HG03565 (cell line): Measurements from ENCODE around the gene TMEM63B.
"Not testable (repeated sequence)": the region's sequence is repeated elsewhere in the genome, so short reads cannot be mapped to it uniquely, and the experiment has no call there.

ENCODE experiments used
- ATAC-seq: cut with Tn5 transposase; IDR thresholded peaks from one replicate; pipeline ENCODE4 v1.9.1; 2021; ENCODE audit warnings: mild to moderate bottlenecking, moderate library complexity; ENCODE audit not compliant: unreplicated experiment

The TMEM63B gene

DNA sequence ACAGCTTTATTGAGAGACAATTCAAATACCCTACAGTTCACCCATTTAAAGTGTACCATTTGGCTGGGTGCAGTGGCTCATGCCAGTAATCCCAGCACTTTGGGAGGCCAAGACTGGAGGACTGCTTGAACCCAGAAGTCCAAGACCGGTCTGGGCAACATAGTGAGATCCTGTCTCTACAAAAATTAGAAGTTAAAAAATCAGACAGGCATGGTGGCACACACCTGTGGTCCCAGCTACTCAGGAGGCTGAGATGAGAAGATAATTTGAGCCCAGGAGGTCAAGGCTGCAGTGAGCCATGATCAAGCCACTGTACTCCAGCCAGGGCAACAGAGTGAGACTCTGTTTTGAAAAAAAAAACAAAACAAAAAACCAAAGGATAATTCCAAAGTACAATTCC lies 40.2 kb downstream of the TMEM63B start:
- ATAC-seq = no peak

DNA sequence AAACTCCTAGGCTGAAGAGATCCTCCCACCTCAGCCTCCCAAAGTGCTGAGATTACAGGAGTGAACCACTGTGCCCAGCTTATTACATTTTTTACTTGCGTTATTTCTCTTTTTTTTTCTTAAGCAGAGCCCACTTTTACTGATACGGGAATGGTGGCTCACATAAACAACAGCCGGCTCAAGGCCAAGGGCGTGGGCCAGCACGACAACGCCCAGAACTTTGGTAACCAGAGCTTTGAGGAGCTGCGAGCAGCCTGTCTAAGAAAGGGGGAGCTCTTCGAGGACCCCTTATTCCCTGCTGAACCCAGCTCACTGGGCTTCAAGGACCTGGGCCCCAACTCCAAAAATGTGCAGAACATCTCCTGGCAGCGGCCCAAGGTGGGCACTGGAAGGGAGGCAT lies 41.8 kb downstream of the TMEM63B start:
- no peak for ATAC-seq

DNA sequence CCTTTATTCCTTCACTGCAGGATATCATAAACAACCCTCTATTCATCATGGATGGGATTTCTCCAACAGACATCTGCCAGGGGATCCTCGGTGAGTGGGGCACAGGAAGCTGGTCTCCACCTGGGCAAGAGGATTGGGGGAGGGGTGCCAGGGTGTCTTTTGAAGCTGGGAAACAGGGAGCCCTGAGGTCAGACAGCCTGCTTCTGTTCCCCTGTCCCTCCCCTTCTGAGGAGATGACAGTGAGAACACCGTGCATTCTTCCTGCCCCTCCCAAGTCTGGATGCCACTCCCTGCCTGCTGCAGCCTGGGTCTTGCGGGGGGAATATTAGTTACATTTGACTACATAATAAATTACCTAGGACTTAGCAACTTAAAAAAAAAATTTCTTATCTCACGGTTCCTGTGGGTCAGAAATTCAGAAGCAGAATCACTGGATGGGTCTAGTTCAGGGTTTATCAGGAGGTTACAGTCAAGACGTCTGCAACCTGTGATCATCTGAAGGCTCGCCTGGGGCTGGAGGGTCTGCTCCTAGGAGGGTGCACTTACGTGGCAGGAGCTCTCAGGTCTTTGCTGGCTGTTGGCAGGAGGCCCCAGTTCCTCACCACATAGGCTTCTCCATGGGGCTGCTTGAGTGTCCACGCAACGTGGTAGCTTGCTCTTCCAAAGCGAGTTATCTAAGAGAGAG lies 42.7 kb downstream of the TMEM63B start:
- ATAC-seq = no peak

DNA sequence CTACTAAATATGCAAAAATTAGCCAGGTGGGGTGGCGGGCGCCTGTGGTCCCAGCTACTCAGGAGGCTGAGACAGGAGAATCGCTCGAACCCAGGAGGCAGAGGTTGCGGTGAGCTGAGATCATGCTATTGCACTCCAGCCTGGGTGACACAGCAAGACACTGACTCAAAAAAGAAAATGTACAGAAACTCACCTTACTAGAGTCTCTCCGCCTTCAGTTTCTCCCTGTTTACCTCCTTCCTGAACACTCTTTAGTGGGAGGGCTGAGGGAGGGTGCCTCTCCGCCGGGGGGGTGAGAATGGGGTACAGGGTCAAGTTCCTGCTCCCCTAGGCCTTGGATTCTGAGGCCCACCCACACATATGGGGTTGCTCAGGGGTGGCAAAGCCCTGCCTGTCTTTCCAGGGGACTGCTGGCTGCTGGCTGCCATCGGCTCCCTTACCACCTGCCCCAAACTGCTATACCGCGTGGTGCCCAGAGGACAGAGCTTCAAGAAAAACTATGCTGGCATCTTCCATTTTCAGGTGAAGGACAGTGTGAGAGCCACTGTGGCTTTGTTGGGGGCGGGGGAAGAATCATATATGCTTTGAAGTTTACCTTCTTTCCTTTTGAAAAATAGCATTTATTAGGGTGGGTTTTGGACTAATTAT lies 44.7 kb downstream of the TMEM63B start:
- ATAC-seq = no peak

DNA sequence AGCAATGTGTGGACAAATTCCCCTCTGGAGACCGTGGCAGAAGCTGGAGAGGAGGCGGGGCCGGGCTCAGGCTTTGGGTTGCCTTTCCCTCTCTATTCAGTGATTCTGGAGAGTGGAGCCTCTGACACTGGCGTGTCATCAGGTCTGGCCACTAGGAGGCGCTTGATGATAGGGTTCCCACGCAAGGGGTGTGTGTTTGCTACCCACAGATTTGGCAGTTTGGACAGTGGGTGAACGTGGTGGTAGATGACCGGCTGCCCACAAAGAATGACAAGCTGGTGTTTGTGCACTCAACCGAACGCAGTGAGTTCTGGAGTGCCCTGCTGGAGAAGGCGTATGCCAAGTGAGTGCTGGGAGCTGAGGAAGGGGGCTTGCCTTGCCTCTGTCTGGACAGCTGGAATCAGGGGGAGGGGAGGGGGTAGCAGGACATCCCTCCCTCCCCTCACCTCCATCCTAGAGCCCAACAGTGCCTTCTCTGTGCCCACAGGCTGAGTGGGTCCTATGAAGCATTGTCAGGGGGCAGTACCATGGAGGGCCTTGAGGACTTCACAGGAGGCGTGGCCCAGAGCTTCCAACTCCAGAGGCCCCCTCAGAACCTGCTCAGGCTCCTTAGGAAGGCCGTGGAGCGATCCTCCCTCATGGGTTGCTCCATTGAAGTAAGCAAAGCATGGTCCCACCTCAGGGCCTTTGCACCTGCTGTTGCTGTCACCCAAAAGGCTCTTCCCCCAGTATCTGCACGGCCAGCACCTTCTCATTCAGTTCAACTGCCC lies 45.6 kb downstream of the TMEM63B start:
- ATAC-seq = peak; percentile 50

DNA sequence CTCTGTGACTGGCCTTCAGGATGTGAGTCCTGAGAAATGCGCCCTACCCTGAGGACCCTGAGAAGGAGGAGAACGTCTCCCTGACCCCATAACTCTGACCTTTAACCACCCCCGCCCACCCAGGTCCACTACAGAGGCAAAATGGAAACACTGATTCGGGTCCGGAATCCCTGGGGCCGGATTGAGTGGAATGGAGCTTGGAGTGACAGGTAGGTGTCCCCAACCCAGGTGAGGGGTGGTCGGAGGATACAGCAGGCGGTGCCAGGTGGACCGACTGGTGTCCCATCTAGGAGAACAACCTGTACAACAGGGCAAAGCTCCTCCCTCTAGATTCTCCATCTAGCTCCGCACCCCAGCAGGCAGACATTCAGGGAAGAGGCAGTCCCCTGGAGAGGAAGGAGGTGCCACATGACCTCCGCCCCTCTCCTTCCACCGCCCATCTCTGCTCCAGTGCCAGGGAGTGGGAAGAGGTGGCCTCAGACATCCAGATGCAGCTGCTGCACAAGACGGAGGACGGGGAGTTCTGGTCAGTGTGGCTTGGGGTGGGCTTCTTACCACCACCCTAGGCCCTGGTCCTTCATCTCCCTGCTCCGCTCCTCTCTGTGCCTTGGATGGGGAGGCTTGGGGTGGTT lies 48.9 kb downstream of the TMEM63B start:
- no peak for ATAC-seq

DNA sequence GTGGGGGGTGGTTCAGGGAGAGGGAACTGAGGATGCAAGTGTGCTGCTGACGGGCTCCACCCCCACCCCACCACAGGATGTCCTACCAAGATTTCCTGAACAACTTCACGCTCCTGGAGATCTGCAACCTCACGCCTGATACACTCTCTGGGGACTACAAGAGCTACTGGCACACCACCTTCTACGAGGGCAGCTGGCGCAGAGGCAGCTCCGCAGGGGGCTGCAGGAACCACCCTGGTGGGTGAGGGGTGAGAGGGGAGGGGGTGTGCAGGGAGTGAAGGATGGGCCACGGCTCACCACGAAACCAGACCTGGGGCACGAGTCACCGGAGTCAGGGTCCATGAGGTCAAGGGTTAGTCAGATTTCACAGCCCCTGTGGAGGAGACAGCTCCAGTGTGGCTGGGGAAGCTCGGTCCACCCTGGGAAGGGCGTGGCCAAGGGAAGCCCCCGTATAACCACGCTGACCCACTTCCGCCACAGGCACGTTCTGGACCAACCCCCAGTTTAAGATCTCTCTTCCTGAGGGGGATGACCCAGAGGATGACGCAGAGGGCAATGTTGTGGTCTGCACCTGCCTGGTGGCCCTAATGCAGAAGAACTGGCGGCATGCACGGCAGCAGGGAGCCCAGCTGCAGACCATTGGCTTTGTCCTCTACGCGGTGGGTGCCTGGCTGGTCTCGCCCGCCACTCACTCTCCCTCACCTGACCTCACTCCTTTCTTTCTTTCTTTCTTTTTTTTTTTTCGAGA lies 49.6 kb downstream of the TMEM63B start:
- ATAC-seq = no peak

DNA sequence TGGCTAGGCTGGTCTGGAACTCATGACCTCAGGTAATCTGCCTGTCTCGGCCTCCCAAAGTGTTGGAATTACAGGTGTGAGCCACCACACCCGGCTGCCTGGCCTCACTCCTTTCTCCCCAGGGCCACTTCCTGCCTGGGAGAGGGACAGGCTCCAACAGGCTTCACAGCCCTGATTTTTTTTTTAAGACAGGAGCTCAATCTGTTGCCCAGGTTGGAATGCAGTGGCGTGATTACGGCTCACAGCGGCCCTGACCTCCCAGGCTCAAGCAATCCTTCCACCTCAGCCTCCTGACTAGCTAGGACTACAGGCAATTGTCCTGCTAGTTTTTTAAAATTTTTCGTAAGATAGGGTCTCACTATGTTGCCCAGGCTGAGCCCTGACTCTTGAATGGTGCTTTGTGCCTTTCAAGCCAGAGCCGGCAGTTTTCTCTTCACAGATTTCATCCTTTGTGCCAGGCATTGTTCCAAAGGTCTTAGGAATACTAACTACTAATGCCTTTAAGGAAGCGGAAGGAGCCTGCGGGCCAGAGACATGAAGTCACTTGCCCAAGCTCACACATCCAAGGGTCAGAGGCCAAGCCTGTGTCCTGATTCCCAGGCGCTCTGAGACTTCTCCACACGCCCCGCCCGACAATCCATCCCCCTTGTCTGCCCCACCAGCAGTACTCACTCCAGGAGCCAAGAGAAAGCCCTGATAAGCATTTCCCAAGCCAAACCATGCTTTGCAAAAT lies 50.5 kb downstream of the TMEM63B start:
- ATAC-seq = no peak

DNA sequence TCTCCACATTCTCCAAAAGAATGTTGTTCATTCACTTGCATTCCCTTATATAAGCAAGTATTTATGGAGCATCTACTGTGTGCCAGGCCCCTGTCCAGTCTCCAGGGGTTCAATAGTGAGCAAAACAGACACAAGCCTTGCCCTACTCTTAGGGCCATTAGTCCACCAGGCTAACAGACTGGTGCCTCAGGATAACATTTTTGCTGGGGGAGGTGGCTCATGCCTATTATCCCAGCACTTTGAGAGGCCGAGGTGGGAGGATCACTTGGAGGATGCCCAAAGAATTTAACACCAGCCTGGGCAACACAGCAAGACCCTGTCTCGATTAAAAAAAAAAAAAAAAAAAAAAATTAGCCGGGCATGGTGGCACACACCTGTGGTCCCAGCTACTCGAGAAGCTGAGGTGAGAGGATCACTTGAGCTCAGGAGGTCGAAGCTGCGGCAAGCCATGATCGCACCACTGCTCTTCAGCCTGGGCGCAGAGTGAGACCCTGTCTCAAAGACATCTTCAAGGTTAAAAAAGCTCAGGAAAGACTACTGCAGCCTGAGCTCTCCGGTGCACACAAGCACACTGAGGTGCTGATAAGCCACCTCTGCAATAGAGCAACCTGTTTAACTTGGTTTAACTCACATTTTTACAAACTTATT lies 51.2 kb downstream of the TMEM63B start:
- ATAC-seq = no peak

DNA sequence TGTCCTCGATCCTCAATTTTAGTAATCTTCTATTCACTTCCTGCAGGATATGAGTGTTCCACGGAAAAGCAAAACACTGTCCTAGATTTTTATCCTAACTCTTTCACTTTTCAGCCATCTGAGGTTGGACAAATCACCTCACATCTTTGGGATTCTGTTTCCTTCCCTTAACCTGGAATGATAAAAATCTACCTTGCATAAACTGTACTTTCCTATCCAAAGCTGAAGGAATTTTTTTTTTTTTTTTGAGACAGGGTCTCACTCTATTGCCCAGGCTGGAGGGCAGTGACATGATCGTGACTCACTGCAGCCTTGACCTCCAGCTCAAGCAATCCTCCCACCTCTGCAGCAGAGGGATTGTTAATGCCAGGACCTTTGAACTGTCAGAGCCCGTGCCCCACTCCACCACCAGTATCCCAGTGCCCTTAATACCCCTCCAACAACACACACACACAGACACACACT lies 51.8 kb downstream of the TMEM63B start:
- no peak for ATAC-seq

DNA sequence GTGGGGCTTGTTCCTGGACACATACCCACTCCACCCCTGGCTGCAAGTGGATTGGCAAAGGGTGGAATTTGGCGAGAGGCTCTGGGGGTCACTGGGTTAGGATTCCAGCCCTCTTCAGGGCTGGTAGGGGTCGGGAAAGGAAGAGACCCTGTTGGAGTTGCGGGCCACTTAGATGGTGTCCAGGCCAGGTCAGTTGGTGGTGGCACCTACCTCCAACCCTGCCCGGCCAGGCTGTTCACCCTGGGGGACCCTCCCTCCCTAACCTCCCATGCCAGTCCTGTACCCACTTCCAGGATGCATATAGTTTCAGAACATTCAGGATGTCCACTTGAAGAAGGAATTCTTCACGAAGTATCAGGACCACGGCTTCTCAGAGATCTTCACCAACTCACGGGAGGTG lies 52.3 kb downstream of the TMEM63B start:
- no peak for ATAC-seq

DNA sequence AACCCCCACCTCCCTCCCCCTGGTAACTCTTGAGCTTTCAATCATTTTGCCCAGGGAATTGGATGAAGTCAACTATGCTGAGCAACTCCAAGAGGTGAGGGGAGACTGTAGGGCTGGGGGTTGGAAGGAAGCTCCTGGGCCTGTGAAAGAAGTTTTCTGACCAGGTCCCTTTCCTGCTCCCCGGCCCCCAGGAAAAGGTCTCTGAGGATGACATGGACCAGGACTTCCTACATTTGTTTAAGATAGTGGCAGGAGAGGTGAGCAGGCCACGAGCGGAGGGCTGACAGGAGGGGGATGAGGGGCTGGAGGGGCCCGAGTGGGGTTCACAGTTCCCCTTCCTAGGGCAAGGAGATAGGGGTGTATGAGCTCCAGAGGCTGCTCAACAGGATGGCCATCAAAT lies 53.1 kb downstream of the TMEM63B start:
- no peak for ATAC-seq

DNA sequence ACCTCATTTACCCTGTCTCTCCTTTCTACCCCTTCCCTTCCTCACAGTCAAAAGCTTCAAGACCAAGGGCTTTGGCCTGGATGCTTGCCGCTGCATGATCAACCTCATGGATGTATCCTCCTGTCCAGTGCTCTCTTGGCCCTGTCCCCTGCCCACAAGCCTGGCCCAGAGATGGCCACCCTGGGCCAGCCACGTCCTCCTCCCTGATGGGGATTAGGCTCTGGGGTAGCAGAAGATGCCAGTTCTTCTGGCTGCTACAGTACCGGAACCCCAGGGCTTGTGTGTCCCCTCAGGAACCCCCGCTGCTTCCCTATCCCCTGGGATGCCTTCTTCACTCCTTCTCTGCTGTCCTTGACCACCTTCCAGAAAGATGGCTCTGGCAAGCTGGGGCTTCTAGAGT lies 53.5 kb downstream of the TMEM63B start:
- no peak for ATAC-seq

DNA sequence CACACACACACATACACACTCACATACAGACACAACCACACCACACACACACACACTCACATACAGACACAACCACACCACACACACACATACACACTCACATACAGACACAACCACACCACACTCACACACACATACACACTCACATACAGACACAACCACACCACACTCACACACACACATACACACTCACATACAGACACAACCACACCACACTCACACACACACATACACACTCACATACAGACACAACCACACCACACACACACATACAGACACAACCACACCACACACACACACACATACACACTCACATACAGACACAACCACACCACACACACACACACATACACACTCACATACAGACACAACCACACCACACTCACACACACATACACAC lies 54.4 kb downstream of the TMEM63B start:
- not testable (repeated sequence) for ATAC-seq

DNA sequence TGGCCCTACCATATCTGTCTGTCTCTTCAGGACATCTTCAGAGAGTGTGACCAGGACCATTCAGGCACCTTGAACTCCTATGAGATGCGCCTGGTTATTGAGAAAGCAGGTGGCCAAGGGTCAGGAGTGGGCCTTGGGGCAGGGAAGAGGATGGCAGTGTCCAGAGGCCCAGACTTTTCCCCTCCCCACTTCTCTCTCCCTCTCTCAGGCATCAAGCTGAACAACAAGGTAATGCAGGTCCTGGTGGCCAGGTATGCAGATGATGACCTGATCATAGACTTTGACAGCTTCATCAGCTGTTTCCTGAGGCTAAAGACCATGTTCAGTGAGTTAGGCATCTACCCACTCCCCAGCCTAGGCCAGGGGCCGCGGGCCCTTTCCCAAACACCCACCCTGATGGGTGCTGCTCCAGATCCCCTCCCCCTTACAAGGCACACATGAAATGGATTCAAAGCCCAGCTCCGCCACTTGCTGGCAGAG lies 55.6 kb downstream of the TMEM63B start:
- ATAC-seq = no peak

DNA sequence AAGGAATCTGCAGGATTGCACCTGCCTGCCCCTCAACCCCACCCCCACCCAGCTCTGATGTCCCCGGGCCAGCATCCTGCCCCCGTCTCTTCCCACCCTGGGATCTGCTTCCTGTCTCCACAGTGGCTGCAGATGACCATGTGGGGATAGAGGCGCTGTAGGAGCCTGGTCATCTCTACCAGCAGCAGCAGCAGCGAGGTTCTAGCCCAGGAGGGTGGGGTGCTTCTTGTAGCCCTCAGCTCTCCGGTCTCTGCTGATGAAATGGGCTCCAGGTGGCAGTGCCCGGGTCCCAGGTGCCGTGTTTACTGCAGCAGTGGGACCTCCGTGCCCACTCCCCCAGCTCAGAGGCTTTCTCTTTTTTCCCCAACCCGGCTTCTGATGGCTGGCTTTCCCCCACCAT lies 56.4 kb downstream of the TMEM63B start:
- no peak for ATAC-seq

DNA sequence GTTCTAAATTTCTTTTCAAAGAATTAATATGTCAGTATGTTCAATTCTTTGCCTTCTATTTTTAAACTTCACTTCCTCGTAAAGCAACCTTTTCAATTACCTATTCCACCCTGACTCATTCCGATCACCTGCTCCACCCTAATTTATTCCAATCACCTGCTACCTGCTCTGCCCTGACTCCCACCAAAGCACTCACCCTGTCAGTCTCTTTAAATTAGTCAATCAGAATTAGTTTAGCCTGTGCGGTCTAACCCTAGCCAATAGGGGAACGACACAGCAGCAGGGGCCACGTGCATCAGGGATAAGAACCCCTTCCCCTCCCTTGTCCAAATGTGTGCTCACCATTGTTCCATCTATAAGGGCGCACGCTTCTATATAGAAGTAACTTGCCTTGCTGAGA lies 58.0 kb downstream of the TMEM63B start:
- ATAC-seq = not testable (repeated sequence)

DNA sequence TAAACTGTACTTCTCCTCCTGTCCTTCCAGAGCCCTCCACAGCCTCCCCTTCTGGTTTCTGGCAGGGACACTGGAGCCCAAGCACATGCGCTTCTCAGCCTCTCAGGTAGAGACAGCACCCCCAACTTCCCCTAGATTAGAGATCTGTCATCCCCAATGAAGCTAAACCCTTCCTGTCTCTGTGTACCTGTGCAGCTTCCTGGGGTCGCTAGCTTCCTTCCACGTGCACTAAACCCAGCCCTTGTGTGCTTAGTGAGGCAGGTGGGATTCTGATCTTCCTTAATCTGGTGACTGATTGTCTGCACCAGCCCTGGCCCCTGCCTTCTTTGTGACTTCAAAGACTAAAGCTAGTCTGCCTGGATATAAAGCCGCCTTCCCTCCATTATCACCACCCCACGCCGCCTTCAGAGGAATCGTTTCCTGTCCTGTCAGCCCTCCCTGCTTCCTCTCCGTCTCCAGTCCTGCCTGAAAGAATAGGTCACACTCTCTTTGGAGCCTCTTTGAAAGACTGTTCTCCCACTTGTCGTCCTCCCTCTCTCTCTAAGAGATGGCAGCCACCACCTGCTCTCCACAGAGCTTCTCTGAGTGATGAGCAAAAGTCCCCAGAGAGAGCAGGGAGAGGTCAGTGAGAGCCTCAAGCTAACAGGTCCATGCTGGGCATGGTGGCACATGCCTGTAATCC lies 58.7 kb downstream of the TMEM63B start:
- no peak for ATAC-seq

DNA sequence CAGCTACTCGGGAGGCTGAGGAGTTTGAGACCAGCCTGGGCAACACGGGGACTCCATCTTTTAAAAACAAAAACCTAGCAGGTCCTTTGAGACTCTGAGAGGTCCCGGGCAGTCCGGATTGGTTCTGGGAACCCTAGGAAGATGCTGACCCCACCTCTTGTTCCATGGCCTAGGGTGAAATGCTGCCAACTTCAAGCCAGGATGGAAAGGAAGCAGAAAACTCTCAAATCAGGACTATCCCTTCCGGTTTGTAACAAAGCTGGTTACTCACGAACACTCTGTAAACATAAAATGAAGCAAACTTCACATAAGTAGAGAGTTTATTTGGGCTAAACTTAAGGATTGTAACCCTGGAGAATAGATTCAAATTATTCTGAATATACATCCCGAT lies 59.3 kb downstream of the TMEM63B start:
- ATAC-seq = no peak
